ENCODE data around the gene IQSEC1.
"Not testable (repeated sequence)": the region's sequence is repeated elsewhere in the genome, so short reads cannot be mapped to it uniquely, and the experiment has no call there.

The IQSEC1 gene

DNA sequence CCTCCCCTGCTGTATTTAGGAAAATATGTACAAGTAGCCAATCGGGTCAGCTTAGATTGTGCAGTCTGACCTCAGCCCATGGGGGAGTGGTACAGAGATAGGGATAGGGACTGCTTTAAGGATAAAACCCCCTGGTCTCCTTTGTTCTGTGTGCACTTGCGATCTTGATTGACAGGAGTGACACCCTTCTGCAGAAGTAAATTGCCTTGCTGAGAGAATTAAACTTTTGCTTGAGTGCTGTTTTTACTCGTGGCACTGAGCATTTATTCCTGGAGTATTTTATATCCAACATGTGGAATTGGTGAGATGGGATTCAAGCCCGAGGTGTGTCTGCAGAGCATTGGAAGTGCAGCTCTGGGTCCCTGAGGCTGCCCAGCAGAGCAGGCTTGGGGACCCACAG is 208.0 kb downstream of the IQSEC1 start:
- Histone ChIP-seq H3K4me3 (no peak overlapping the region), H3K27ac (no peak overlapping the region)
- DNase-seq (ENCODE audit: low spot score): no peak
- TF ChIP-seq CTCF (IDR thresholded peaks at IDR 0.05): no peak

DNA sequence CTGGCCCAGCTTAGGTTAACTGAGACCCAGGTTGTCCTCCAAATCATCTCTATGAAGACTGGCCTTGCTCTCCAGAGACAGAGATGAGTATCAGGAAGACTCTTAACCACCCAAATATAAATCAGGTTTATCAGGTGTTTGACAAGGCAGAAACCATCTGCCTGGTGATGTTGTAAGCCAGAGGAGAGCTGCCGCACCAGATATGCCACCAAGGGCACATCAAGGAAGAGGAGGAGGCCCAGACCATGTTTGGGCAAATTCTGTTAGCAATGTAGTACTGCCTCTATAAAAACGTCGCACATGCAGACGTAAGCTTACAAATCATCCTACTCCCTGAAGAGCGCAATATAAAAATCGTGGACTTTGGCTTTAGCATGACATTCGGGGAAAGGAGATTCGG is 210.8 kb downstream of the IQSEC1 start:
- Histone ChIP-seq H3K27ac (no peak overlapping the region), H3K4me3 (no peak overlapping the region)
- no peak for TF ChIP-seq CTCF (IDR thresholded peaks at IDR 0.05)
- DNase-seq (ENCODE audit: low spot score): no peak

DNA sequence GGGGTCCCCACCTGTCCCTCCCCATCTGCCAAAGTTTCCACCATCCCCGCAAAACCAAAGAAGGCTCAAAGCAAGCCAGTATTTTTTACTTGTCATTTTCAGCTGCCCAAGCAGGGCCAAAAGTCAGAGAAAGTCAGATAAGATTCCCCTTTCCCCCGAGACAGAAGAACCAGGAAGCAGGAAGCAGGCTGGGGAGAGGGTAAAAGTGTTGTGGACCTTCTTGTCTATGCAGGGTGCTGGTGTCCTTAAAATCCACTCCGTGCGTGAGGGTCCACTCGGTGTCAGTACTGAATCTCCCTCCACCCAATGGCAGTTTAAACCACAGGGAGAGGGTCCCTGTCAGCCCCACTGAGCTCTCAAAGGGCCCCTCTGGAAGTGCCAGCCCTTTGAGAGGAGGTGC is 211.6 kb downstream of the IQSEC1 start:
- TF ChIP-seq CTCF (IDR thresholded peaks at IDR 0.05): no peak
- no peak for DNase-seq (ENCODE audit: low spot score)
- Histone ChIP-seq H3K4me3 (no peak overlapping the region), H3K27ac (no peak overlapping the region)

DNA sequence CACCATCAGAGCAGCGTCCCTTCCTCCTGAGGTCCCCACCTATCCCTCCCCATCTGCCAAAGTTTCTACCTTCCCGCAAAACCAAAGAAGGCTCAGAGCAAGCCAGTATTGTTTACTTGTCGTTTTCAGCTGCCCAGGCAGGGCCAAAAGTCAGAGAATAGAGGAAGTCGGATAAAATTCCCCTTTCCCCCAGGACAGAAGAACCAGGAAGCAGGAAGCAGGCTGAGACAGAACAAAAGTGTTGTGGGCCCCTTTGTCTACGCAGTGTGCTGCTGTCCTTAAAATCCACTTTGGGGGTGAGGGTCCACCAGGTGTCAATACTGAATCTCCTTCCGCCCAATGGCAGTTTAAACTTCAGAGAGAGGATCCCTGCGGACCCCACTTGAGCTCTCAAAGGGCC is 213.4 kb downstream of the IQSEC1 start:
- H3K4me3 ChIP-seq: no peak overlapping the region
- no peak for TF ChIP-seq CTCF (IDR thresholded peaks at IDR 0.05)
- DNase-seq (ENCODE audit: low spot score): no peak
- no peak overlapping the region for H3K27ac ChIP-seq

DNA sequence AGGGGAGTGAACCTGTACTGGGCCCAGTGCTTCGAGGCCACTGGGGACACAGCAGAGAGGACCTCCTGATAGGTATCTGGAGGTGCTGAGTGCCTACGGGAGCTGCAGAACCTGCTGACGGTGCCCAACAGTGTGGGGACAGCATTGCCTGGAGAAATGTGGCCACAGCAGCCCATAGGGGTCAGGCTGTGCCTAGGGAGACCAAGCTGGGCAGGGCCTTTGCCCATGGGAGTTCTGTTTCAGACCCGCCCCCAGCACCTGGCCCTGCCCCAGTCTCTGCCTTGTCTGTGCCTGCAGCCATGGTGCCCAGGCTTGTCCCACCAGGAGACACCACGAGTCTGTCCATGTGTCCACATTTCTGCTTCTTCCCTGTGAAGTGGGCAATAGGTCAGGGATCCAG is 216.6 kb downstream of the IQSEC1 start:
- no peak for DNase-seq (ENCODE audit: low spot score)
- Histone ChIP-seq H3K27ac (no peak overlapping the region), H3K4me3 (no peak overlapping the region)
- TF ChIP-seq CTCF (IDR thresholded peaks at IDR 0.05): no peak

- DNase-seq (ENCODE audit: low spot score): no peak
Observed at GRCh38 chr3:12854565-12854964, 218.7 kb downstream of the IQSEC1 start.

DNA sequence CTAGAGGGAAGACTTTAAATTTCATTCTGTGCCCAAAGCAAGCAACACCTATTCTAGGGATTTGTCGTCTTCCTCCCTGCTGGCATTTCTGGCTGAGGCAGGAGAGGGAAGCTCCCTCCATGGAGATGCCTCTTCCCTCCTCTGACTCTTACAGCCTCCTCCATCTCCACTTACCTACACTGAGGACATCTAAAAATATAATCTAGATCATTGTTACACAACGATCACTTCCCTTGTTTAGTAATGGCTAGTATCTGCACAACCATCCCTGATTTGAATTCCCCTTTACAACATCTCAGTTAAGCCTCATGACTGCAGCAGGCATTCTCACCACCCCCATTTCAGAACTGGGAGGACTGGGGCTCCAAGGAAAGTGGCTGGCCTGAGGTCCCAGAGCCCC is 219.4 kb downstream of the IQSEC1 start:
- not testable (repeated sequence) for H3K27ac ChIP-seq; H3K4me3 ChIP-seq; DNase-seq (ENCODE audit: low spot score)

More at GRCh38 chr3:12854565-12854964, 218.7 kb downstream of the IQSEC1 start:
- no peak overlapping the region for H3K27ac ChIP-seq
- TF ChIP-seq CTCF (IDR thresholded peaks at IDR 0.05): no peak
- H3K4me3 ChIP-seq: no peak overlapping the region

DNA sequence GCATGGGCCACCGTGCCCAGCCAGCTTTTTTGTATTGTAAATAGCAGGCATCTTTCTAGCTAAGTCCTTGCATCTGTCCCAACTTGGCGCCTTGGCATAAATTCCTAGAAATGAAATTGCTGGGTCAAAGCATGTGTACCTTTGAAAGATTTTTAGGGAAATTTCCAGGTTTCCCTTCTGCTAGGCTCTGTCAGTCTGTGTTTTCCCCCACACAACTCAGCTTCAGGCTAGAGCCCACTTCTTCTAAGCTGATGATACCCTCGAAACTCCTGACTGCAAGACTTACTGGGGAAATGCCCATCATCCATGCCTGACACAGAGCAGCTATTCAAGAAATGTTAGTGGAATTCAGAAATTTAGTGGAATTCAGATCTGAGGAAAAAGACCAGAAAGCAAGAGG is 221.0 kb downstream of the IQSEC1 start:
- H3K27ac ChIP-seq: no peak overlapping the region
- no peak overlapping the region for H3K4me3 ChIP-seq
- DNase-seq (ENCODE audit: low spot score): no peak
- no peak for TF ChIP-seq CTCF (IDR thresholded peaks at IDR 0.05)

Measured in coronary artery (tissue), 2 donors.